HEK293 (cell line): Measurements from ENCODE around the gene AKIRIN1.
"Not testable (repeated sequence)": the region's sequence is repeated elsewhere in the genome, so short reads cannot be mapped to it uniquely, and the experiment has no call there.

ENCODE experiments used
- CTCF ChIA-PET: fragments of 350-600 bp; formaldehyde crosslinking; extraction: SDS; loops from one replicate; lab custom pipeline; 2021; ENCODE audit warnings: antibody characterized with exemption; lab: Yijun Ruan, JAX
- POLR2A ChIA-PET: fragments of 300-600 bp; formaldehyde crosslinking; extraction: SDS; loops from one replicate; lab custom pipeline; 2020; ENCODE audit warnings: antibody characterized with exemption, inconsistent platforms; lab: Yijun Ruan, JAX
- H3K27ac ChIP-seq: fragments of 200-500 bp; sonication (Bioruptor generic); 2 replicates; pipeline ENCODE4 v1.5.1; 2014; ENCODE audit warnings: low read depth, low read length, control low read depth, inconsistent platforms; ENCODE audit errors: extremely low read depth
- H3K36me3 ChIP-seq, 2 experiments: fragments of 200-500 bp in 1 of 2; sonication (Bioruptor generic) in 1 of 2; 1 replicate in 1 of 2; 2 replicates in 1 of 2; pipeline ENCODE4 v1.5.1; 2014 to 2017; ENCODE audit warnings: inconsistent platforms in 2 of 2, low read length in 2 of 2; ENCODE audit not compliant: control insufficient read depth in 2 of 2, insufficient read depth in 1 of 2
- H3K4me1 ChIP-seq: fragments of 200-500 bp; sonication (Bioruptor generic); 2 replicates; pipeline ENCODE4 v1.5.1; 2014; ENCODE audit warnings: mild to moderate bottlenecking, low read length, inconsistent platforms; ENCODE audit not compliant: control insufficient read depth, insufficient read depth
- H3K4me3 ChIP-seq: 2 replicates; pipeline ENCODE4 v1.5.1; 2011; ENCODE audit warnings: low read depth, mild to moderate bottlenecking, control low read depth, low read length, moderate library complexity
- H3K9me3 ChIP-seq: fragments of 200-500 bp; sonication (Bioruptor generic); 2 replicates; pipeline ENCODE4 v1.5.1; 2014; ENCODE audit warnings: low read depth, low read length, inconsistent platforms; ENCODE audit not compliant: control insufficient read depth, insufficient read depth
- GLI2 ChIP-seq: fragments of 450-650 bp; formaldehyde crosslinking; IDR thresholded peaks from 2 replicates; pipeline ENCODE4; 2017; ENCODE audit warnings: missing biosample characterization, missing genetic modification characterization, low read depth, borderline replicate concordance
- HOXC10 ChIP-seq: sonication (generic); formaldehyde crosslinking; IDR thresholded peaks from 2 replicates; pipeline ENCODE4 v1.8.1; 2023; ENCODE audit warnings: mild to moderate bottlenecking, missing genetic modification reagents
- ZBTB17 ChIP-seq: fragments of 450-650 bp; formaldehyde crosslinking; IDR thresholded peaks from 2 replicates; pipeline ENCODE4 v1.5.1; 2016; ENCODE audit warnings: missing biosample characterization, missing genetic modification characterization
- ZFHX2 ChIP-seq: fragments of 450-650 bp; formaldehyde crosslinking; conservative IDR thresholded peaks from 2 replicates; pipeline ENCODE4 v1.5.1; 2016; ENCODE audit warnings: missing biosample characterization, missing genetic modification characterization
- ZFP3 ChIP-seq: fragments of 450-650 bp; formaldehyde crosslinking; IDR thresholded peaks from 2 replicates; pipeline ENCODE4 v1.5.1; 2016; ENCODE audit warnings: low read depth, missing biosample characterization, missing genetic modification characterization
- ZNF133 ChIP-seq: fragments of 450-650 bp; formaldehyde crosslinking; IDR thresholded peaks from 2 replicates; pipeline ENCODE4 v1.5.1; 2016; ENCODE audit warnings: missing biosample characterization, missing genetic modification characterization
- ZNF138 ChIP-seq: fragments of 450-650 bp; formaldehyde crosslinking; IDR thresholded peaks from 2 replicates; pipeline ENCODE4 v1.5.1; 2016; ENCODE audit warnings: missing biosample characterization, missing genetic modification characterization, borderline replicate concordance
- ZNF174 ChIP-seq: fragments of 450-650 bp; formaldehyde crosslinking; IDR thresholded peaks from 2 replicates; pipeline ENCODE4 v1.5.0; 2017; ENCODE audit warnings: missing biosample characterization, mild to moderate bottlenecking, missing genetic modification characterization
- ZNF202 ChIP-seq: fragments of 450-650 bp; formaldehyde crosslinking; IDR thresholded peaks from 2 replicates; pipeline ENCODE4 v1.5.1; 2016; ENCODE audit warnings: missing biosample characterization, missing genetic modification characterization, borderline replicate concordance
- ZNF302 ChIP-seq: fragments of 450-650 bp; formaldehyde crosslinking; IDR thresholded peaks from 2 replicates; pipeline ENCODE4 v1.5.1; 2016; ENCODE audit warnings: missing biosample characterization, missing genetic modification characterization, low read depth
- ZNF433 ChIP-seq: fragments of 450-650 bp; formaldehyde crosslinking; IDR thresholded peaks from 2 replicates; pipeline ENCODE4 v1.5.1; 2016; ENCODE audit warnings: missing biosample characterization, missing genetic modification characterization, low read depth
- ZNF530 ChIP-seq: fragments of 450-650 bp; formaldehyde crosslinking; IDR thresholded peaks from 2 replicates; pipeline ENCODE4 v1.5.1; 2016; ENCODE audit warnings: low read depth, missing biosample characterization, missing genetic modification characterization
- ZNF555 ChIP-seq: fragments of 450-650 bp; formaldehyde crosslinking; conservative IDR thresholded peaks from 2 replicates; pipeline ENCODE4 v1.5.1; 2017; ENCODE audit warnings: missing biosample characterization, mild to moderate bottlenecking, missing genetic modification characterization, inconsistent platforms
- ZNF654 ChIP-seq: fragments of 450-650 bp; formaldehyde crosslinking; IDR thresholded peaks from 2 replicates; pipeline ENCODE4 v1.5.1; 2016; ENCODE audit warnings: low read depth, missing biosample characterization, missing genetic modification characterization
- ZNF664 ChIP-seq: fragments of 450-650 bp; formaldehyde crosslinking; IDR thresholded peaks from 2 replicates; pipeline ENCODE4 v1.5.1; 2016; ENCODE audit warnings: missing biosample characterization, missing genetic modification characterization
- ZSCAN30 ChIP-seq: fragments of 450-650 bp; IDR thresholded peaks from 2 replicates; pipeline ENCODE4 v1.5.1; 2018; ENCODE audit warnings: missing biosample characterization, mild to moderate bottlenecking, missing genetic modification characterization, moderate library complexity
- TF ChIP-seq, protein P1 (sequence below): fragments of 450-650 bp; IDR thresholded peaks from 2 replicates; pipeline ENCODE4 v1.5.1; 2018; ENCODE audit warnings: missing biosample characterization, mild to moderate bottlenecking, missing genetic modification characterization
- TF ChIP-seq, protein P2 (sequence below): fragments of 450-650 bp; formaldehyde crosslinking; IDR thresholded peaks from 2 replicates; pipeline ENCODE4 v1.5.1; 2017; ENCODE audit warnings: missing biosample characterization, missing genetic modification characterization
- TF ChIP-seq, protein P3 (sequence below): fragments of 450-650 bp; formaldehyde crosslinking; IDR thresholded peaks from 2 replicates; pipeline ENCODE4 v1.5.1; 2016; ENCODE audit warnings: missing biosample characterization, missing genetic modification characterization
- TF ChIP-seq, protein P4 (sequence below): fragments of 450-650 bp; formaldehyde crosslinking; IDR thresholded peaks from 2 replicates; pipeline ENCODE4 v1.5.1; 2016; ENCODE audit warnings: missing biosample characterization, missing genetic modification characterization

AKIRIN1 gene

DNA sequence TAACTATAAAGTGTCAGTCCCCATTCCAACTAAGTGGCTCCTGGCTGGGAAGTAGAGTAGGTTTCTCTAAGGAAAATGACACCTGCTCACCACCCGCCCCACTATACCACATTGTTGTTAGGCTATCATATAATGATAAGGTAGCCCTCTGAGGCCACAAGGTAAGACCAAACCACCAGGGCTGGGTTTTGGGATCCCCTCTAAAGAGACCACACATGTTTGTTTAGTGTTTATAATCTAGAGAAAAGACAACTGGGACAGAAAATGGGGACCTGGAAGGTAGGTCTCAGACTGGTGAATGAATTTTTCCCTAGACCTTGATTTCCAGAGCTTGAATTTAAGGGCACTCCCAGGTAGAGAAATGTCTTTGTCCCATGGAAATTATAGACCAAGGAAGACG is 15.2 kb downstream of the AKIRIN1 start (continued):
- TF ChIP-seq, protein P1, sequence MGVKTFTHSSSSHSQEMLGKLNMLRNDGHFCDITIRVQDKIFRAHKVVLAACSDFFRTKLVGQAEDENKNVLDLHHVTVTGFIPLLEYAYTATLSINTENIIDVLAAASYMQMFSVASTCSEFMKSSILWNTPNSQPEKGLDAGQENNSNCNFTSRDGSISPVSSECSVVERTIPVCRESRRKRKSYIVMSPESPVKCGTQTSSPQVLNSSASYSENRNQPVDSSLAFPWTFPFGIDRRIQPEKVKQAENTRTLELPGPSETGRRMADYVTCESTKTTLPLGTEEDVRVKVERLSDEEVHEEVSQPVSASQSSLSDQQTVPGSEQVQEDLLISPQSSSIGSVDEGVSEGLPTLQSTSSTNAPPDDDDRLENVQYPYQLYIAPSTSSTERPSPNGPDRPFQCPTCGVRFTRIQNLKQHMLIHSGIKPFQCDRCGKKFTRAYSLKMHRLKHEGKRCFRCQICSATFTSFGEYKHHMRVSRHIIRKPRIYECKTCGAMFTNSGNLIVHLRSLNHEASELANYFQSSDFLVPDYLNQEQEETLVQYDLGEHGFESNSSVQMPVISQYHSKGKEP (tag by site-specific recombination): no peak
- TF ChIP-seq ZNF133 (tag by site-specific recombination): no peak
- TF ChIP-seq, all 188 proteins: peak for 0

DNA sequence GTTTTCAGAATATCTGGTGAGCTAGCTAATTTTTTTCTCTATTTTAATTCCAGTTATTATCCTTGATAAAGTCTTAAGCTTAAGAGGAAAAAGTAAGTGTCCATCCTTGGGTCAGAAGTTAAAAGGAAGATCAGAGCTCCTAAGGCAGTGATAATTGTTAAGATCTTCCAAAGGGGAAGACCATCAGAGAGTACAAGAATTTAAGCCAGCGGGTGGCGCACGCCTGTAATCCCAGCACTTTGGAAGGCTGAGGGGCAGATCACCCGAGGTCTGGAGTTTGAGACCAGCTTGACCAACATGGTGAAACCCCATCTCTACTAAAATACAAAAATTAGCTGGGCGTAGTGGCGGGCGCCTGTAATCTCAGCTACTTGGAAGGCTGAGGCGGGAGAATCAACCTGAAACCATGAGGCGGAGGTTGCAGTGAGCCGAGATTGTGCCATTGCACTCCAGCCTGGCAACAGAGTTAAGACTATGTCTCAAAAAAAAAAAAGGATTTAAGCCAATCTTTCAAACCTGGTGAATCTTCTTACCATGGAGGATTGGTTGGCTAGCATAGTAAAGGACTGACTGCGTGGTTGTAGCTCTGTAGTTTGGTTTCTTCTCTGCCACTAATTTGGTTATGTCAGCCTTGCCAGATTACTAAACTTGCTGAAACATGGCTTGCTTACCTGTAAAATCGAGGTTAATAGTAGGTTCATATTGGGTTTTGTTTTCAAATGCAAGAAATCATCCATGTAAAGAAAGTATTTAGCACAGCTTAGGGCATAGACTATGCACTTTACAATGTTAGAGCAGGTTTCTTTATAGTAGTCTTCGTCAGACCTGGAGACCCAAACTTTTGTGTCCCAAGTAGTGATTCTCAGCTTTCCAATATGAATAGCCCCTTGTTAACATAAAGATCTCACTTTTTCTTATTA is 15.9 kb downstream of the AKIRIN1 start:
- TF ChIP-seq HOXC10 (CRISPR knock-in tag) (no peak), ZNF433 (tag by site-specific recombination) (no peak), ZNF202 (tag by site-specific recombination) (no peak)
- TF ChIP-seq, protein P2, sequence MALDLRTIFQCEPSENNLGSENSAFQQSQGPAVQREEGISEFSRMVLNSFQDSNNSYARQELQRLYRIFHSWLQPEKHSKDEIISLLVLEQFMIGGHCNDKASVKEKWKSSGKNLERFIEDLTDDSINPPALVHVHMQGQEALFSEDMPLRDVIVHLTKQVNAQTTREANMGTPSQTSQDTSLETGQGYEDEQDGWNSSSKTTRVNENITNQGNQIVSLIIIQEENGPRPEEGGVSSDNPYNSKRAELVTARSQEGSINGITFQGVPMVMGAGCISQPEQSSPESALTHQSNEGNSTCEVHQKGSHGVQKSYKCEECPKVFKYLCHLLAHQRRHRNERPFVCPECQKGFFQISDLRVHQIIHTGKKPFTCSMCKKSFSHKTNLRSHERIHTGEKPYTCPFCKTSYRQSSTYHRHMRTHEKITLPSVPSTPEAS: no peak
- TF ChIP-seq, protein P3, sequence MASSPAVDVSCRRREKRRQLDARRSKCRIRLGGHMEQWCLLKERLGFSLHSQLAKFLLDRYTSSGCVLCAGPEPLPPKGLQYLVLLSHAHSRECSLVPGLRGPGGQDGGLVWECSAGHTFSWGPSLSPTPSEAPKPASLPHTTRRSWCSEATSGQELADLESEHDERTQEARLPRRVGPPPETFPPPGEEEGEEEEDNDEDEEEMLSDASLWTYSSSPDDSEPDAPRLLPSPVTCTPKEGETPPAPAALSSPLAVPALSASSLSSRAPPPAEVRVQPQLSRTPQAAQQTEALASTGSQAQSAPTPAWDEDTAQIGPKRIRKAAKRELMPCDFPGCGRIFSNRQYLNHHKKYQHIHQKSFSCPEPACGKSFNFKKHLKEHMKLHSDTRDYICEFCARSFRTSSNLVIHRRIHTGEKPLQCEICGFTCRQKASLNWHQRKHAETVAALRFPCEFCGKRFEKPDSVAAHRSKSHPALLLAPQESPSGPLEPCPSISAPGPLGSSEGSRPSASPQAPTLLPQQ: no peak
- TF ChIP-seq, all 188 proteins: peak for 0
- ChIA-PET POLR2A (interaction anchor here (1.7 kb wide), 1 partner anchor 20 kb away, joined by 4 read pairs; the partner anchor contains the start of gene NDUFS5), CTCF (interaction anchor here (0.6 to 1.9 kb wide), 3 partner anchors 69 to 1525 kb away, joined by 3 to 6 read pairs (median 3); no protein-coding TSS in a partner anchor)
- H3K4me3 ChIP-seq: no peak overlapping the region
- no peaks in the 10 kb centered on the region for H3K9me3 ChIP-seq
- no peak overlapping the region for H3K27ac ChIP-seq
- peaks cover 57 to 89% of the 10 kb centered on the region in 2 experiments for H3K36me3 ChIP-seq
- no peaks in the 10 kb centered on the region for H3K4me1 ChIP-seq

DNA sequence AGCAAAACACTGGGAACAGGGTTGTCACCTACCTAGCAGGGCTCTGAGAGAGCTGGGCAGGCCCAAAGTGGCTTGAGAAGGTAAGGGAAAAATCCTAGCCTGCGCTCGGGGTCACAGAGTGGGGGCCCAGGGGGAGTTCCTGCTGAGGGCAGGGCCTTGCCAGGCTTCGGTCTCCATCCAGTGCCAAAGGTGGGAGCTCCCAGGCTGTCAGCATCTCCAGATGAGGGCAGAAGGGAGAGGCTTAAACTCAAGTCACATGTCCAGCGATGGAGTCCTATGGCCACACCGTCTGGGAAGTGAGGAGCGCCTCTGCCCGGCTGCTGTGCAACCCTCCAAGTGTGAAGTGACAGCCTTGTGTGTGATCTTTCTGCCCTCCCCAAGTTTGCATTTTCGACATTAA is 23.9 kb downstream of the AKIRIN1 start:
- H3K4me1 ChIP-seq, H3K9me3 ChIP-seq, H3K4me3 ChIP-seq, H3K27ac ChIP-seq: not testable (repeated sequence)
- CTCF ChIA-PET: interaction anchor here (0.7 kb wide), 1 partner anchor 11 kb away, joined by 5 read pairs; no protein-coding TSS in a partner anchor
- peaks cover 2 to 22% of the 10 kb centered on the region in 2 experiments; a peak in 2 of 3 replicates for H3K36me3 ChIP-seq
- POLR2A ChIA-PET: interaction anchor here (1.5 kb wide), 1 partner anchor 11 kb away, joined by 4 read pairs; the partner anchor contains the start of gene NDUFS5

DNA sequence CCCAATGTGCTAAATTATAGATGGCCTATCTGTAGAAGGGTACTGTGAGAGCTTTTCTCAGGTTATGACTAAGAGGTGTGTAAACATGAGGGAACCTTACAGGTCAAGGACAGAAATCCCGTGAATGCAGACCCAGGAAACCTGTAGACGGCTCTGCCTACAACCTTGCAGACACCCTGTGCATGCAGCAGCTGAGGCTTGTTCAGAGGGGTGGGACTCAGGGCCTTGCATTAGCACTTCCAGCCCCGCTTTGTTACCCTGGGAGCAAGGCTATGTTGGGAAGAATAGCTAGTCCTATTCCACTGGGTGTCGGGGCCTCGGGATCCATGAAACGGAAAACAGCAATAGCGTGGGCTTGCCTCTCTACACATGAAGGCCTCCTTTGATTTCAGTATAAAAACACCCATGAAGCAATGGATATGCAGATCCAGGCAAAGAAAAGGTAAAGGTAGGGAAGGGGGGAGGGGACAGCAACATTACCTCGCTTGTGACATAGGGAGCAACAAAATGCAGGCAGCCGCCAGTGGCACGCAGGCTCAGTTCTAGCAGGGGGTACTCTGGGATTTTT is 25.6 kb downstream of the AKIRIN1 start:
- no peak overlapping the region for H3K4me3 ChIP-seq
- H3K27ac ChIP-seq: no peak overlapping the region
- ChIA-PET POLR2A (interaction anchor here (1.1 kb wide), 1 partner anchor 9 kb away, joined by 4 read pairs; the partner anchor contains the start of gene NDUFS5), CTCF (no interaction called here)
- H3K9me3 ChIP-seq: no peaks in the 10 kb centered on the region
- H3K4me1 ChIP-seq: no peaks in the 10 kb centered on the region
- H3K36me3 ChIP-seq: peaks cover 0 to 13% of the 10 kb centered on the region in 2 experiments; a peak in 1 of 3 replicates
- TF ChIP-seq ZNF133 (tag by site-specific recombination): no peak
- TF ChIP-seq ZSCAN30 (tag by site-specific recombination): no peak
- TF ChIP-seq, protein P4, sequence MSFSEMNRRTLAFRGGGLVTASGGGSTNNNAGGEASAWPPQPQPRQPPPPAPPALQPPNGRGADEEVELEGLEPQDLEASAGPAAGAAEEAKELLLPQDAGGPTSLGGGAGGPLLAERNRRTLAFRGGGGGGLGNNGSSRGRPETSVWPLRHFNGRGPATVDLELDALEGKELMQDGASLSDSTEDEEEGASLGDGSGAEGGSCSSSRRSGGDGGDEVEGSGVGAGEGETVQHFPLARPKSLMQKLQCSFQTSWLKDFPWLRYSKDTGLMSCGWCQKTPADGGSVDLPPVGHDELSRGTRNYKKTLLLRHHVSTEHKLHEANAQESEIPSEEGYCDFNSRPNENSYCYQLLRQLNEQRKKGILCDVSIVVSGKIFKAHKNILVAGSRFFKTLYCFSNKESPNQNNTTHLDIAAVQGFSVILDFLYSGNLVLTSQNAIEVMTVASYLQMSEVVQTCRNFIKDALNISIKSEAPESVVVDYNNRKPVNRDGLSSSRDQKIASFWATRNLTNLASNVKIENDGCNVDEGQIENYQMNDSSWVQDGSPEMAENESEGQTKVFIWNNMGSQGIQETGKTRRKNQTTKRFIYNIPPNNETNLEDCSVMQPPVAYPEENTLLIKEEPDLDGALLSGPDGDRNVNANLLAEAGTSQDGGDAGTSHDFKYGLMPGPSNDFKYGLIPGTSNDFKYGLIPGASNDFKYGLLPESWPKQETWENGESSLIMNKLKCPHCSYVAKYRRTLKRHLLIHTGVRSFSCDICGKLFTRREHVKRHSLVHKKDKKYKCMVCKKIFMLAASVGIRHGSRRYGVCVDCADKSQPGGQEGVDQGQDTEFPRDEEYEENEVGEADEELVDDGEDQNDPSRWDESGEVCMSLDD: no peak
- TF ChIP-seq ZNF654 (tag by site-specific recombination): no peak
- no peak for TF ChIP-seq GLI2 (tag by site-specific recombination)
- no peak for TF ChIP-seq ZNF302 (tag by site-specific recombination)
- no peak for TF ChIP-seq ZNF555 (tag by site-specific recombination)
- no peak for TF ChIP-seq ZNF530 (tag by site-specific recombination)
- no peak for TF ChIP-seq ZFHX2 (tag by site-specific recombination)
- TF ChIP-seq ZFP3 (tag by site-specific recombination): no peak
- TF ChIP-seq ZNF664: no peak
- TF ChIP-seq ZNF174 (tag by site-specific recombination): no peak
- TF ChIP-seq ZNF138 (tag by site-specific recombination): no peak
- no peak for TF ChIP-seq ZBTB17
